ENCODE results near the gene ADGRB3.
A peak's percentile ranks its signal among the peaks of the same experiment; 100 is the strongest.

Gene ADGRB3

GRCh38 chr6:68633281-68633971, 1.7 kb upstream of the ADGRB3 start:
- TF ChIP-seq CTCF (IDR thresholded peaks at IDR 0.05; ENCODE audit: low read depth, low read length, missing control alignments), result no peak
- no peak overlapping the region for H3K4me3 ChIP-seq (replicated peaks; ENCODE audit: low read depth, low read length)
- DNase-seq (ENCODE audit: extremely low read depth, low read depth), result no peak

- peak overlapping the region; percentile 19 for H3K4me3 ChIP-seq (replicated peaks; ENCODE audit: low read depth, low read length)
- no peak for TF ChIP-seq CTCF (IDR thresholded peaks at IDR 0.05; ENCODE audit: low read depth, low read length, missing control alignments)
- DNase-seq (ENCODE audit: extremely low read depth, low read depth), result no peak
These were observed 933 bp upstream of the ADGRB3 start for GRCh38 chr6:68633972-68634725.

- no peak for TF ChIP-seq CTCF (IDR thresholded peaks at IDR 0.05; ENCODE audit: low read depth, low read length, missing control alignments)
- DNase-seq (ENCODE audit: extremely low read depth, low read depth), result no peak
- peak overlapping the region; percentile 39 for H3K4me3 ChIP-seq (replicated peaks; ENCODE audit: low read depth, low read length)
These were observed 277 bp downstream of the ADGRB3 start for GRCh38 chr6:68635412-68635705.

GRCh38 chr6:68635706-68636513, 828 bp downstream of the ADGRB3 start:
- DNase-seq (ENCODE audit: extremely low read depth, low read depth), result no peak
- peak overlapping the region; percentile 39 for H3K4me3 ChIP-seq (replicated peaks; ENCODE audit: low read depth, low read length)
- no peak for TF ChIP-seq CTCF (IDR thresholded peaks at IDR 0.05; ENCODE audit: low read depth, low read length, missing control alignments)

GRCh38 chr6:68636666-68637065, 1.6 kb downstream of the ADGRB3 start:
- H3K4me3 ChIP-seq (replicated peaks; ENCODE audit: low read depth, low read length), result no peak overlapping the region
- no peak for TF ChIP-seq CTCF (IDR thresholded peaks at IDR 0.05; ENCODE audit: low read depth, low read length, missing control alignments)
- no peak for DNase-seq (ENCODE audit: extremely low read depth, low read depth)

- DNase-seq (ENCODE audit: extremely low read depth, low read depth), result no peak
- H3K4me3 ChIP-seq (replicated peaks; ENCODE audit: low read depth, low read length), result no peak overlapping the region
- TF ChIP-seq CTCF (IDR thresholded peaks at IDR 0.05; ENCODE audit: low read depth, low read length, missing control alignments), result no peak
These were observed 2.0 kb downstream of the ADGRB3 start for GRCh38 chr6:68637071-68637470.
